Measurements from ENCODE around the gene MAN1A1. TPM values are rescaled to one million over a fixed set of nuclear protein-coding genes. Genes with fewer than 3 reads are reported as not detected.

Gene MAN1A1
- total RNA-seq, 1 donor = 175 TPM

DNA sequence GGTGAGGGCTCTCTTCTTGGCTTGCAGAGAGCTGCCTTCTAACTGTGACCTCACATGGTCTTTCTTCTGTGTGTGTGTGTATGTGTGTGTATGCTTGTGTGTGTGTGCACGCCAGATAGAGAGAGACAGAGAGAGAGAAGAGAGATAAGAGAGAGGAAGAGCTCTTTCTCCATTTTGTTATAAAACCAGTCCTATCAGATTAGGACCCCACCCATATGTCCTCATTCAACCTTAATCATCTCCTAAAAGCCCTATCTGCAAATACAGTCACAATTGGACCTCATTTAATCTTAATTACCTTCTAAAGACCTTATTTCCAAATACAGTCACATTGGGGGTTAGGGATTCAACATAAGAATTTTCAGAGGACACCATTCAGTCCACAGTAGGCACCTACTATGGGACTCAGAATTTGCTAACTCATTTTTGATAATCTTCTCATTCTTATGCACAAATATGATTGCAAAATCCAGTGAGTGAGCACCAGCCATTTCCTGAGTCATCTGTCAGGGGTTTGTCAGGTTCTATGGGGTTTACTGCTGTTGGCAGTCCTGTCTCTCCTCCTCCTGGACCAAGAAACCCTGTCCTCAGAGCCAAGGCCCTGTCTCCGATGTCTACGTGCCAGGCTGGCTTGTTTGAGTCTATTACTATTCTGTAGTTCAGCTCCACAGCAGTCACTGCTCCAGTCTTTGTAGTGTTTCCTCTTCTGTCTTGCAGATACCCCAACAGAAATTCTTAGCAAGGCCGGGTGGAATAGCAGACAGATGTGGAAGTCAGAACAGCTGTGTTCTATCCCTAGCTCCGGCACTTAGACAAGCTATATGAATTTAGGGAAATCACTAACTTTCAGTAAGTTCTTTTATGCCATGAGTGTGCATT, 212.1 kb downstream of the MAN1A1 start:
- H3K4me3 ChIP-seq (ENCODE audit: low read depth, low read length) = no peak overlapping the region
- TF ChIP-seq, protein P1, sequence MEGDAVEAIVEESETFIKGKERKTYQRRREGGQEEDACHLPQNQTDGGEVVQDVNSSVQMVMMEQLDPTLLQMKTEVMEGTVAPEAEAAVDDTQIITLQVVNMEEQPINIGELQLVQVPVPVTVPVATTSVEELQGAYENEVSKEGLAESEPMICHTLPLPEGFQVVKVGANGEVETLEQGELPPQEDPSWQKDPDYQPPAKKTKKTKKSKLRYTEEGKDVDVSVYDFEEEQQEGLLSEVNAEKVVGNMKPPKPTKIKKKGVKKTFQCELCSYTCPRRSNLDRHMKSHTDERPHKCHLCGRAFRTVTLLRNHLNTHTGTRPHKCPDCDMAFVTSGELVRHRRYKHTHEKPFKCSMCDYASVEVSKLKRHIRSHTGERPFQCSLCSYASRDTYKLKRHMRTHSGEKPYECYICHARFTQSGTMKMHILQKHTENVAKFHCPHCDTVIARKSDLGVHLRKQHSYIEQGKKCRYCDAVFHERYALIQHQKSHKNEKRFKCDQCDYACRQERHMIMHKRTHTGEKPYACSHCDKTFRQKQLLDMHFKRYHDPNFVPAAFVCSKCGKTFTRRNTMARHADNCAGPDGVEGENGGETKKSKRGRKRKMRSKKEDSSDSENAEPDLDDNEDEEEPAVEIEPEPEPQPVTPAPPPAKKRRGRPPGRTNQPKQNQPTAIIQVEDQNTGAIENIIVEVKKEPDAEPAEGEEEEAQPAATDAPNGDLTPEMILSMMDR (IDR thresholded peaks at IDR 0.05; ENCODE audit: insufficient read depth, low read length) = no peak
- DNase-seq (ENCODE audit: low read depth) = peak; percentile 80

DNA sequence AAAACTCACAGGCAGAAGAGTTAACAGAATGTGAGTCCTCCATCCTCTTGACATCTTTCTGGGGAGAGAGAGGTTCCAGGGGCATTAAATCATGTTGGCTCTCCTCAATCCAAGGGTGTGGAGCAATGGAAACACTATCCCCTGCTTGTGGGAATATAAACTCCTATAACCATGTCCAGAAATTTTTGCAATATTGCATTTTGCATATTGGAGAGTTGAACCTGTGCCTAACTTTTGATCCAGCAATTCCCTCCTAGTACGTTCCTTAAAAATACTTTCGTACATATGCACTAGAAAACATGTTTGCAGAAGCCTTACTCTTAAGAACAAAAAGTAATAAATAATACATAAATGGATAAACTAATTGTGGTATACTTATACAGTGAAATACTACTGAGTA, 214.8 kb downstream of the MAN1A1 start:
- TF ChIP-seq, protein P1 (IDR thresholded peaks at IDR 0.05; ENCODE audit: insufficient read depth, low read length) = no peak
- no peak for DNase-seq (ENCODE audit: low read depth)
- no peak overlapping the region for H3K4me3 ChIP-seq (ENCODE audit: low read depth, low read length)

DNA sequence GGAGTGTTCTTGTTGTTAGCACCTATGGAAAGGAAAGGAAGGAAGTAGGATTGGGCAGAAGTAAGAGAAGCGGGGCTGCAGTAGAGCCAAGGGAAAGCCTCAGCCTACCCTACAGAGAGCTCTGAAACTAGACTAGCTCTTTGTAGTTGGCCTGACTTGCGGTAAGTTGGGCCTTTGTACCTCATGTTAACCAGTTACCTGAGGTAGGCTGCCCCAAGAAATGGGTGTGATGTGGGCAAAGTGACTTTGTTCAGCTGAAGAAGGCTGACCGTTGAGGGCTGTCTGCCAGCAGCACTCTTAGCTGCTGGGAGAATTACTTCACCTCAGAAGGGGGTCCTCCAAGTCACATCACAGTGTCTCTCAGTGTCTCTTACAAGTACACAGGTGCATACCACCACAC, 216.2 kb downstream of the MAN1A1 start:
- no peak overlapping the region for H3K4me3 ChIP-seq (ENCODE audit: low read depth, low read length)
- TF ChIP-seq, protein P1 (IDR thresholded peaks at IDR 0.05; ENCODE audit: insufficient read depth, low read length) = no peak

DNA sequence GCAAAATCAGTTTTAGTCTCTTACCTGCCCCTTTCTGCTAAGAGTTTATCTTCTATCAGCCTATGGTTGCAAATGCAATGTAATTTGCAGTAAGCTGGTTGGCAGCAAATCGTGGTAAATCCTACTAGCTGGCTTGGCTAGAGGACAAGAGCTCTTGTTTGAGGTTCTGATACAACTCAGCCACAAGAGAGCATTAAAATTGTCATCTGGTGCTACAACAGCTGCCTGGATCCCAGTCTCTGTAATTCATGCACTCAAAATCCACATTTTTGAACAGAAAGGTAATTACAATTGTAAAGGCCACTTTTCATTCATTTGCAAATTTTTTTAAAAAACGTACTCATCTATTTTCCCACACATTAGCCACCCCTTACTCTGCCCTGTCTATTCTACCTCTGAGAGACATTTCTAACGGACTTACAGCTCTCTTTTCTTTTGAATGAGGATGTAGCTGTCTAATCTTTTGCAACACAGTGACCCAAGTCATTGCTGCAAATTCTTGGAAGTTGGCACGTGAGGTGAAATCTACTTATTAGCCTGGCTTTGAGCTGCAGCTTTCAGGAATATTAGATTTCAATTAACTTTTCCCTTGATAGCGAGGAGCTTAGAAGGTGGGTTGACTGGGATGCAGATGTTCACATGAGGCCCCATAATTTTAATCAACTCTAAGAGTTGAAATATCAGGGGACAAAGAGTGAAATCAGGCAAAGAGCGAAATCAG, 217.1 kb downstream of the MAN1A1 start:
- TF ChIP-seq, protein P1 (IDR thresholded peaks at IDR 0.05; ENCODE audit: insufficient read depth, low read length) = no peak
- peak; percentile 53 for DNase-seq (ENCODE audit: low read depth)

More for the DNA sequence above, 216.2 kb downstream of the MAN1A1 start:
- DNase-seq (ENCODE audit: low read depth) = no peak

DNA sequence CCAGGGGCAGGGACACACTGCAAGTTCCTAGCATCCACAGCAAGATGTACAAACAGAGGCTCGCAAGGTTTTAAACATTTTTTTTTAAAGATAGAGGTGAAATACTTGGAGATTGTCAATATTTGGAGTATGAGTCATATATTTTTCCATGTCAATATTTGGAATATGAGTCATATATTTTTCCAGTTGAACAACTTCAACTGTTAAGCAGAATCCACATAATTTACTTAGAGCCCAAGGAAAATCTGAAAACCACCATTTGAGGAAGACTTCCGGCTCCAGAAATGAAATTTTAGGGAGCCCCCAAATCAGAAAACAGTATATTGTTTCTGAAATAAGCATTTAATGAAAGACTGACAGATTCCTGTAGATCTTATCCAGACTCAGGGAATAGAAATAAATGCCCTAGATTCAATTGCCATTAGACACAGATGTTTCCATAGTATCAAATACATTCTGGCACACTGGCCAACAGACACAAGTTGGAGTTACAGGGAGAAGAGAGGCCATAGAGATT, 219.5 kb downstream of the MAN1A1 start:
- H3K4me3 ChIP-seq (ENCODE audit: low read depth, low read length) = no peak overlapping the region
- peak; percentile 72 for DNase-seq (ENCODE audit: low read depth)
- TF ChIP-seq, protein P1 (IDR thresholded peaks at IDR 0.05; ENCODE audit: insufficient read depth, low read length) = no peak

More for the DNA sequence above, 217.1 kb downstream of the MAN1A1 start:
- H3K4me3 ChIP-seq (ENCODE audit: low read depth, low read length) = no peak overlapping the region

DNA sequence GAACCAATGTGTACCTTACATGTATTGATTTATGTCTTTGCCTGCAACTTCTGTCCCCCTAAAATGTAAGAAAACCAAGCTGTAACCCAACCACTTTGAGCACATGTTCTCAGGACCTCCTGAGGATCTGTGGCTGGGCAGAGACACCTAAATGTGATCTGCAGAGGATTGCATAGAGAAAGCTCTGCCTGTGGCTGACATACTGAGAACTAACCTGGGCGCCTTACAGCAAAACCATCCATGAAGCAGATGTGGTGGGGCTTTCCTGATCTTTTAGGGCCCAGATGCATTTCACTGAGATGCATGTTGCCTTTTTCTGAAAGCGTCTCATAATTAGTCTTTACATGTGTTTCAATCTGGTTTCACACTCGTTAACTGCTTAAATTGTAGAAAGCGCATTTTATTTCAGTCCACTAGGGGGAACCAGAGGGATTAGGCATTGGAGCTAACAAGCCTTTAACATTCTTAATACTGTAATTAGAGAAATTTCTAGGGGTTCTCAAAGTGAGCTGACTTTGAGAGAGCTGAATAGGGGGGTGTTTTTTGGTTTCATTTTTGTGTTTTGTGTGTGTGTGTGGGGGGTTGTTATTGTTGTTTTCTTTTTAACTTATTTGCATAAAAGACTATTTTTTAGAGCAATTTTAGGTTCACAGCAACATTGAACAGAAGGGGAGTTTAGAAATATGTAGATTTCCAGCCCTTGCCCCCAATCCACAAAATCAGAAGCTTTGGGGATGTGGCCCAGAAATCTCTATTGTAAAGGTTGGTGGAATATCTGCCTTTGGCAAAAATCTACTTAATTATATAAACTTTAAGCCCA, 220.2 kb downstream of the MAN1A1 start:
- no peak overlapping the region for H3K4me3 ChIP-seq (ENCODE audit: low read depth, low read length)
- DNase-seq (ENCODE audit: low read depth) = peak; percentile 87
- TF ChIP-seq, protein P1 (IDR thresholded peaks at IDR 0.05; ENCODE audit: insufficient read depth, low read length) = peak; percentile 87

Measured in fibroblast of the aortic adventitia (primary cell).